Measurements from ENCODE around the gene GGCT. TPM values are rescaled to one million over a fixed set of nuclear protein-coding genes. Genes with fewer than 3 reads are reported as not detected.

The GGCT gene
- polyA plus RNA-seq, 1 donor (not counting 4 experiments of a cell fraction or from before 2014, with no cell fraction given), result 59.8 TPM

GRCh38 chr7:30466266-30466665, 38.4 kb downstream of the GGCT start:
- Histone ChIP-seq H3K79me2 (ENCODE audit: control insufficient read depth, insufficient read depth, low read length) (no peaks in the 10 kb centered on the region), H3K4me3 (ENCODE audit: control insufficient read depth in 2 of 3, extremely low read depth in 1 of 3, insufficient read depth in 2 of 3, low read depth in 1 of 3, low read length in 3 of 3) (no peak overlapping the region), H3K4me1 (ENCODE audit: control insufficient read depth, extremely low read depth, insufficient read depth, low read length) (peaks cover 12% of the 10 kb centered on the region), H3K9me3 (ENCODE audit: control insufficient read depth, low read depth, low read length) (no peaks in the 10 kb centered on the region), H3K27ac (ENCODE audit: control insufficient read depth, insufficient read depth, low read length) (no peak overlapping the region), H3K36me3 (ENCODE audit: control insufficient read depth in 2 of 2, extremely low read depth in 1 of 2, insufficient read depth in 2 of 2, low read length in 2 of 2) (no peaks in the 10 kb centered on the region), H2AFZ (ENCODE audit: control insufficient read depth, low read length) (no peak overlapping the region), H4K20me1 (ENCODE audit: control insufficient read depth, extremely low read depth, insufficient read depth, low read length) (no peaks in the 10 kb centered on the region), H3K27me3 (ENCODE audit: control insufficient read depth, extremely low read depth, insufficient read depth, low read length) (no peaks in the 10 kb centered on the region), H3K4me2 (ENCODE audit: control insufficient read depth, extremely low read depth, insufficient read depth, low read depth, low read length) (no peak overlapping the region), H3K9me1 (ENCODE audit: control insufficient read depth, extremely low read depth, insufficient read depth, low read length) (no peaks in the 10 kb centered on the region), H3K9ac (ENCODE audit: control insufficient read depth, extremely low read depth, insufficient read depth, low read length) (no peak overlapping the region)
- no peak for FAIRE-seq
- no peak for DNase-seq (ENCODE audit: low read depth, low spot score)
- no peak for TF ChIP-seq CTCF (optimal IDR thresholded peaks at IDR 0.05 in 1 of 3, IDR thresholded peaks at IDR 0.05 in 1 of 3, conservative IDR thresholded peaks at IDR 0.05 in 1 of 3; ENCODE audit: extremely low read depth in 1 of 3, insufficient read depth in 2 of 3, low read length in 3 of 3)
- TF ChIP-seq EZH2 (IDR thresholded peaks at IDR 0.05; ENCODE audit: low read length), result no peak
- dilution Hi-C loops (cut with MboI; ENCODE audit: extremely low pct_ligation_motif_present, low sequenced_read_pairs), result no loop called here

GRCh38 chr7:30465811-30466180, 38.8 kb downstream of the GGCT start:
- no peaks in the 10 kb centered on the region for H3K9me3 ChIP-seq (ENCODE audit: control insufficient read depth, low read depth, low read length)
- no peak overlapping the region for H2AFZ ChIP-seq (ENCODE audit: control insufficient read depth, low read length)
- H3K79me2 ChIP-seq (ENCODE audit: control insufficient read depth, insufficient read depth, low read length), result no peaks in the 10 kb centered on the region
- peaks cover 12% of the 10 kb centered on the region for H3K4me1 ChIP-seq (ENCODE audit: control insufficient read depth, extremely low read depth, insufficient read depth, low read length)
- H3K27me3 ChIP-seq (ENCODE audit: control insufficient read depth, extremely low read depth, insufficient read depth, low read length), result no peaks in the 10 kb centered on the region
- FAIRE-seq (no peak), DNase-seq (ENCODE audit: low read depth, low spot score) (no peak)
- H3K4me2 ChIP-seq (ENCODE audit: control insufficient read depth, extremely low read depth, insufficient read depth, low read depth, low read length), result no peak overlapping the region
- TF ChIP-seq EZH2 (IDR thresholded peaks at IDR 0.05; ENCODE audit: low read length) (no peak), CTCF (optimal IDR thresholded peaks at IDR 0.05 in 1 of 3, IDR thresholded peaks at IDR 0.05 in 1 of 3, conservative IDR thresholded peaks at IDR 0.05 in 1 of 3; ENCODE audit: extremely low read depth in 1 of 3, insufficient read depth in 2 of 3, low read length in 3 of 3) (no peak)
- dilution Hi-C loops (cut with MboI; ENCODE audit: extremely low pct_ligation_motif_present, low sequenced_read_pairs), result no loop called here
- H3K36me3 ChIP-seq (ENCODE audit: control insufficient read depth in 2 of 2, extremely low read depth in 1 of 2, insufficient read depth in 2 of 2, low read length in 2 of 2), result no peaks in the 10 kb centered on the region
- no peaks in the 10 kb centered on the region for H3K9me1 ChIP-seq (ENCODE audit: control insufficient read depth, extremely low read depth, insufficient read depth, low read length)
- no peak overlapping the region for H3K4me3 ChIP-seq (ENCODE audit: control insufficient read depth in 2 of 3, extremely low read depth in 1 of 3, insufficient read depth in 2 of 3, low read depth in 1 of 3, low read length in 3 of 3)
- no peak overlapping the region for H3K27ac ChIP-seq (ENCODE audit: control insufficient read depth, insufficient read depth, low read length)
- no peak overlapping the region for H3K9ac ChIP-seq (ENCODE audit: control insufficient read depth, extremely low read depth, insufficient read depth, low read length)
- H4K20me1 ChIP-seq (ENCODE audit: control insufficient read depth, extremely low read depth, insufficient read depth, low read length), result no peaks in the 10 kb centered on the region
